ENCODE results near the gene ECI2. TPM values are rescaled to one million over a fixed set of nuclear protein-coding genes. Genes with fewer than 3 reads are reported as not detected.

Gene ECI2, protein sequence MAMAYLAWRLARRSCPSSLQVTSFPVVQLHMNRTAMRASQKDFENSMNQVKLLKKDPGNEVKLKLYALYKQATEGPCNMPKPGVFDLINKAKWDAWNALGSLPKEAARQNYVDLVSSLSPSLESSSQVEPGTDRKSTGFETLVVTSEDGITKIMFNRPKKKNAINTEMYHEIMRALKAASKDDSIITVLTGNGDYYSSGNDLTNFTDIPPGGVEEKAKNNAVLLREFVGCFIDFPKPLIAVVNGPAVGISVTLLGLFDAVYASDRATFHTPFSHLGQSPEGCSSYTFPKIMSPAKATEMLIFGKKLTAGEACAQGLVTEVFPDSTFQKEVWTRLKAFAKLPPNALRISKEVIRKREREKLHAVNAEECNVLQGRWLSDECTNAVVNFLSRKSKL
- total RNA-seq, result 162 and 169 TPM in 2 replicates

DNA sequence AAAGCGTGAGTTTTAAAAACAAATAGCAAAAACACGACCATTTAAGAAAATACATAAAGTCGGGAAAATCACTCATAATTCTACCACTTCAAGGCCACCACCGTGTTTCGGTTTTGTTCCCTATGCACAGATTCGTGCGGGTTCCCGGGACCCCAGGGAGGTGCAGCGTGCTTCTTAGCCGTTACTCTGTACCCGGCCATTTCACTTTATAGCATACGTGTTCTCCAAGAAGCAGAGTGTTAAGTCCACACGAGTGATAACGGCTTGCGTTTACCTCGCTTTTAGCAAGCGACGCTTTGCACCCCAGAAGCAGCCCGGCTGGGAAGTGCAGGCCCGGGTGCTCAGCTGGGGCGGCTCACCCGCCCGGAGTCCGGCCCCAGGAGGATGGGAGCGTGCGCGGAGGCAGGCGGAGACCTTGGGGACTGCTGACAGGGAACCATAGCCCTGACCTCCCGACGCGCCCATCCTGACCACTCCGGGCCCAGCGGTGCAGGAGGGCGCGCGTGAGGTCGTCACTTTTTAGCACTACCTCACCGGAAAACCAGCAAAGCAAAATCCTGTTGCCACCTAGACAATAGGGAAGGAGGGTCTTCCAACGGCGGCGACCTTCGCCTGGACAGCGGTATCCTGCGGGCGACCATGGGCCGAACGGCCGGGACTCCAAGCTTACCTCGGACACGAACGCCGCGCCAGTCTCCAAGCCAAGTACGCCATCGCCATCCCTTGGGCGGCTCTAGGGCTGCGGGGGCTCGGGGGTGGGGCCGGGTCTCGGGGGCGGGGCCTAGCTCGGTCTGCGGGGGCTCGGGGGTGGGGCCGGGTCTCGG is at the start of gene ECI2:
Gene ECI2, minus strand, starts transcription at position 735 of the 824 bp plus-strand sequence. Its CDS starts 15 bp downstream, at position 720.

DNA sequence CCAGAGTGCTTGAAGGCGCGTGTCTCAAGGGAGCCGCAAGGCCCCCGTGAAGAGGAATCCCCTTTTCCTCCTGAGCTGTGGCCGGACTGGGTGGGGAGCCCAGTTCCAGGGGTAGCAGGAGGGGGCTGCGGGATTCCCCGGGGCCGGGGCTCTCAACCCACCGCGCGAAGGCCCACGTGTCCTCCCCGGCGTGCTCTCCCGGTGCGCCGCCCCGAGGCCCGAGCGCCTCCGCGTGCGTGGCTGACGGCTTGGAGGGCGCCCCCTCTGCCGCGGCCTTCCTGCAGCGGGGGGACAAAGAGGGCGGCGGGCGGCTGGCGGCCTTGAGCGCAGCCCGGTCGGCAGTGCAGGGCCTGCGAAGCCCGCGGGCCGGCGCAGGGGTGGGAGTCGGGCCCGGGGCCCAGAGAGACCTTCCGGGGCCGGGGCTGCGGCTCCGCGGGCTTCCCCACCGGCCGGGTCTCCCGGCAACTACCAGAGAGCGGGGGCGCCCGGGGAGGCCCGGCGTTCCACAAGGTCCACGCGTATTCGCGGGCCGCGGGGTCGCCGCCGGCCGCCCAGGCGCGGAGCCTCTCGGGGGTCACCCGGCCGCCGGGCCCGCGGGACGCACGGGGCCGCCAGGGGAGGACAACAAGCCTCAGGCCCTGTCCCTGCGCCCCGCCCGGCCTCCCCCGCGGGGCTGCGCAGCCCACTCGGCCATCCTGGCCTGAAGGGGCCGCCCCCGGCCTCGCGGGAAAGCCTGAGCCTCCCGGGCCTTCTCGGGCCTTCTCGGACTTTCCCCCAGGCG is 56.5 kb downstream of the ECI2 start, which contains the start of gene FAM217A:
Gene FAM217A, minus strand, starts transcription at position 447 of the 781 bp plus-strand sequence. CDS start 1,723 bp downstream, outside the sequence.

Other genes with a start within 250 kb of the ECI2 start
- not detected in 2 replicates for gene FAM217A, start 56.4 kb downstream of the ECI2 start, total RNA-seq

Data from mammary microvascular endothelial cell (primary cell).